DMS53 (cell line): ENCODE results near the gene BOLL.
"Not testable (repeated sequence)": the region's sequence is repeated elsewhere in the genome, so short reads cannot be mapped to it uniquely, and the experiment has no call there.

Experiments used
- DNase-seq: peaks from one replicate; lab custom pipeline; 2025; lab: John Stamatoyannopoulos, UW

The BOLL gene

GRCh38 chr2:197795277-197795676 is 10.2 kb upstream of the BOLL start:
- DNase-seq, result no peak

GRCh38 chr2:197793456-197793855 is 8.3 kb upstream of the BOLL start:
- no peak for DNase-seq

- DNase-seq, result no peak
Observed at GRCh38 chr2:197786010-197786877, 1.1 kb upstream of the BOLL start.

GRCh38 chr2:197782126-197782525 is 3.0 kb downstream of the BOLL start:
- no peak for DNase-seq

GRCh38 chr2:197779261-197779660 is 5.9 kb downstream of the BOLL start:
- no peak for DNase-seq

- peak; percentile 51 for DNase-seq
Observed at GRCh38 chr2:197777823-197778407, 7.2 kb downstream of the BOLL start.

GRCh38 chr2:197760293-197760657 is 24.8 kb downstream of the BOLL start:
- DNase-seq, result no peak

- DNase-seq, result no peak
Observed at GRCh38 chr2:197759625-197760292, 25.4 kb downstream of the BOLL start.

GRCh38 chr2:197759013-197759412 is 26.1 kb downstream of the BOLL start:
- no peak for DNase-seq

GRCh38 chr2:197740200-197740599 is 44.9 kb downstream of the BOLL start:
- DNase-seq, result no peak

GRCh38 chr2:197728555-197729544 is 56.3 kb downstream of the BOLL start:
- DNase-seq, result not testable (repeated sequence)

- DNase-seq, result no peak
Observed at GRCh38 chr2:197727011-197727410, 58.1 kb downstream of the BOLL start.

GRCh38 chr2:197717863-197718262 is 67.3 kb downstream of the BOLL start:
- no peak for DNase-seq

- no peak for DNase-seq
Observed at GRCh38 chr2:197713271-197713670, 71.8 kb downstream of the BOLL start.

GRCh38 chr2:197711578-197711977 is 73.5 kb downstream of the BOLL start:
- DNase-seq, result no peak

- peak; percentile 14 for DNase-seq
Observed at GRCh38 chr2:197710424-197711042, 74.6 kb downstream of the BOLL start.

- DNase-seq, result not testable (repeated sequence)
Observed at GRCh38 chr2:197709140-197709539, 76.0 kb downstream of the BOLL start.

GRCh38 chr2:197708331-197708730 is 76.8 kb downstream of the BOLL start:
- no peak for DNase-seq

GRCh38 chr2:197707316-197708213 is 77.6 kb downstream of the BOLL start:
- peak; percentile 70 for DNase-seq

- DNase-seq, result peak; percentile 37
Observed at GRCh38 chr2:197706839-197707207, 78.3 kb downstream of the BOLL start.
